IPS DF 19.7 (cell line): ENCODE data around the gene MICALL1.

Source experiments
- DNase-seq: peaks from one replicate; pipeline ENCODE4 v3.0.0-alpha.2; 2013; ENCODE audit warnings: low read depth, low spot score

Gene MICALL1

DNA sequence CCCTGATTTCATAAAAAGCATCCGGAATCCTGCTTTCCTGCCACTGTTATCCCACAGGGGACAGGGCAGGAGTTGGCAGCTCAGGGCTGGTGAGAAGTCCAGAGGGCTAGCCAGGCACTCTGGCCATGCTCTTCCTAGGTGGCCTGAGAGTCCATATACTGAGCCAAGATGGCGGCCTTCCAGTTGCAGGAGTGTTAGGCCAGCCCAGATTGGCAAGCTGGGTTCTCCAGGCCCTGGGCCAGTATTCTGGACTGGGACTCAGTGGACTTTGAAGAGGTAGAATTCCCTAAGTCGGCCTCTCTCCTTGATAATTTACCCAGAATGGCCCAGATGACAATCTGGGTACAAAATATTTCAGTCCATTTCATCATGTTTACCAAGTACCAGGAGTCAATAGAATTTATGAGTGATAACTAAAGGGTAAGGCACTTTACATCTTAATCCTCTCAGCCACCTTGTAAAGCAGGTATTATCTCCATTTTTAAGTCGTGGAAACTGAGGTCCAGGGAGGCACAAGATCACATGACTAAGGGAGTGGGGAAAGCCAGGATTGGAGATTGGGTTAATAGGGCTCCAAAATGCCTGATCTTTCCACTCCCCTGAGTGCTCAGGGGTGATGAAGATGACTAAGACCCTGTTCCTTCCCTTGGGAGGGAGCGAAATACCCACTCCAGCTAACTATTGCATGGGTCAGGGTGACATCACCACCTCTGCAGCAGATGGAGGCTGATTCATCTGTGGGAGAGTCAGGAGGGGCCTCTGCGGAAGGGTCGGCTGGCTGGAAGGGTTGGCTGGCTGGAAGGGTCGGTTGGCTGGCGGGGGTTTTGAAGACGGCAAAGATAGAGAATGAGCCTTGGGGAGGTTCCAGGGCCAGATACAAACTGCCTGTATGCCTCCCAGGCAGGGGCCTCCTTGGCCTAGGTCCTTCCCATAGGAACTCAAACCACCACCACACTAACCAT lies 1.2 kb upstream of the MICALL1 start:
- DNase-seq = no peak

- no peak for DNase-seq
These were observed 389 bp downstream of the MICALL1 start for GRCh38 chr22:37906364-37907008.

DNA sequence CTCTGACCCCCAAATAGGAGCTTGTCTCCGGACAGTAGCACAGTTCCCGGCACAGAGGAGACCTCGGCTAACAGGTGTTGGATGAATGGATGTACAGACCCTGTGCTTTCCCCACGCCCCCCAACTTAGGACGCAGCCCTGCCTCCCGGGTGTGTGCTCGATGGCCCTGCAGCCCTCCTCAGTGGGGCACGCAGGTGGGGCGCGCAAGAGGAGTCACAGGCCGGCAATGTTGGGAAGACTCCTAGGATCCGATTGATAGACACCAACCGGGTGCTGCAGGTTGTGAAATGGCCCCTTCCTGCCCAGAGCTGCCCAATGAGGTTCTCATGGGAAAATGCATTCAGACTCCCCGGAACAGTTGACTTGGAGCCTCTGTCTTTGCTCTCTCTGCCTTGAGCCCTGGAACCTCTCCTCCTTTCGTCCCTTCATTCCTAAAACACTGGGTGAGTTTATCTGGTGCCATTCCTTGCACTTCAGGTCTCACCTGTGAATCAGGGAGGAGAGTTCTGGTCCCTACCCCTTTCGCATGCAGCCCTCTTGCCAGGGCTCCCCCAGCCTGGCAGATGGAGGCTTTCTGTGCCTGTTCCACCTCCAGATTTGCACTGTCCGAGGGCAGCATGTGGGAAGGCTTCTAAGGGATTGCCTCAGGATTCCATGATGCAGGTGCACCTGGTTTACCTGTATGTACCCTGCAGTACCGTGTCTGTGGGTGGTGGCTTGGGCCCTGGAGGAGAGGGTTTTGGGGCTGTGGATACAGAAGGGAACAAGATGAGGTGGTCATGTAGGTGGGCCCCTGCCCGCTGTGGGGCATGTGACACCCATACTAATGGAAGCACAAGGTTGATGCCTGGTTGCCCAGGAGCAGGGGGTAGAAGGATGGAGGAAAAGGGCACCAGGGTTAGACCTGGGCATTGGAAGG lies 1.2 kb downstream of the MICALL1 start:
- no peak for DNase-seq

GRCh38 chr22:37909766-37910165 lies 3.7 kb downstream of the MICALL1 start:
- no peak for DNase-seq

GRCh38 chr22:37910890-37911672 lies 5.0 kb downstream of the MICALL1 start:
- no peak for DNase-seq

DNA sequence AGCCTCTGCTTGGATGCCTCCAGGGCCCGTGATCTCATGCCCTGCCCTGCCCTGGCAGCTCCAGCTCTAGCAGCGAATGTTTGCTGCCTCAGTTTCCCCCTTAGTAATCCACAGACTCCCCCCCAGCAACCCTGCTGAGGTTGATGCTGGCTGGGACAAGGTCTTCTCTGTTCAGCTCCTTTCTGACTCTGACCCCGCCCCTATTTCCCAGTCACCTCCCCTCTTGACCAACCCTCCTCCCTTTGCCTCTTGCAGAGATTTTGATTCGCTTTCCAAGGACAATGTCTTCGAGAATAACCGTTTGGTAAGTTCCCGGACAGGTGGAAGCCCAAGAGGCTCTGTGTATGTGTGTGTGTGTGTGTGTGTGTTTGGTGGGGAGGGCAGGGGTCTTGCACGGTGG lies 5.6 kb downstream of the MICALL1 start:
- no peak for DNase-seq

GRCh38 chr22:37912171-37912570 lies 6.1 kb downstream of the MICALL1 start:
- no peak for DNase-seq

GRCh38 chr22:37913233-37913721 lies 7.2 kb downstream of the MICALL1 start:
- no peak for DNase-seq

DNA sequence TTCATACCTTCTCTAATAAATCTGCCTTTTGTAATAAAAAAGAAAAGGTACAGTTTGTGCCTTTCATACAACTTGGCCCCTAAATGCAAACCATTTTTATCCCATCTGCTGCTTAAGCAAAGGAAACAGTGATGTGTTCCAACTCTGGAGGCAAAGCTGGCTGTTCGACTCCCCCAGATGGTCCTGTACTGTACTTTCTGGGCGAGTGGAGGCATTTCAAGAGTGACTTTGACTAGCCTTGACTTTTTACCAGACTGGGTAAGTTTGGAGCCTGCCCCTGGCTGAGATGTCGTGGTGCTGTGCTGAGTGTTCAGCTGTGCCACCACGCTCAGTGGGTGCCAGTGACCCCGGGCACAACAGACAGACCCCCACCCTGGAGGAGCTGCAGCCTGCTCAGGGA lies 10.2 kb downstream of the MICALL1 start:
- no peak for DNase-seq

- DNase-seq = no peak
These were observed 11.9 kb downstream of the MICALL1 start for GRCh38 chr22:37917874-37918548.

- no peak for DNase-seq
These were observed 12.6 kb downstream of the MICALL1 start for GRCh38 chr22:37918580-37919270.

GRCh38 chr22:37920126-37920525 lies 14.0 kb downstream of the MICALL1 start:
- no peak for DNase-seq

- DNase-seq = no peak
These were observed 16.1 kb downstream of the MICALL1 start for GRCh38 chr22:37922191-37922590.

DNA sequence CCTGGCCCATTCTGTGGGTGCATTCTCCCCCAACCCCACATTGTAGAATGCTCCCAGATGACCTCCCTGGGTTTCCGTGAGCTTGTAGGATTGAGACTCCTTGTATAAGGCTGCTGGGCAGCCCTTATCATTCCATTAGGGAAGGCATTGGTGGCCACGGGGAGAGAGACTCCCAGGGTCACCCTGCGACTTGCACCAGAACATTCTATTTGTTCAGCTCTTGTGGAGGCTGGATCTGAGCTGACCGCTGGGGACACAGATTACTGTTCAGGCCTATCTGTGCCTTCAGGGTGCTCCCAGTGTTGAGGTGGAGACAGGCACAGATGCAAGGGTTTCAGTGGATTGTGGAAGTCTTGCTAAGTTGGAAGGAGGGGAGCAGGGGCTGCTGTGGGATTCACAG lies 17.8 kb downstream of the MICALL1 start:
- no peak for DNase-seq

DNA sequence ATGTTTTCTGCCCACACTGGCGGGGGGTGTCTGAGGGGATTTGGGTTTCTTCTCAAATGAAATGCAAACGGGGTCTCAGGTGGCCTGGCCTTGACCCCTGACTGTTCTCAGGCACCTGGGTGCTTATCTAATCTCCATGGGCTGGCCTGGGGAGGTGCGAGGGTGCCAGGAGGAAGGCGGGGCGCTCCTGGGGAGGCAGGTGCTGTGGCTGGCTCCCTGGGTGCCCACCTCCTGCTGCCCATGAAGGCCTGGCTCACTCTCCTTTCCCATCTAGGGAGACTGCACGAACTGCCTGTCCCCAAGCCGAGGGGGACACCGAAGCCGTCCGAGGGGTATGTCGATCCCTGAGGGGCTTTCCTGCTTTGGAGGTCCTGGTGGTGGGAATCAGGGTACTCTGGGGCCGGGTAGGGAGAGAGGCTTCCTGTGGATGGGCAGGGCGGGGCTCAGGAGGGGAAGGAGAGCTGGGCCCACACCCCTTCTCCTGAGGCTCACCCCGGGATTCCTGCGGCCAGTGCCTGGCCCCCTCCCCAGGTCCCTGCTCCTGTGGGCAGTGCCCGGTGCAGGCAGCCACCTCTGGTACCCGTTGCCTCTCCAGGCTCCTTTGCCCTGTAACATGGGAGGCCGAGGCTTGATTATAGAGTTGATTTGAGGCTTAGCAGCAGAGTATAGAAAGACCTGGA lies 18.4 kb downstream of the MICALL1 start:
- no peak for DNase-seq

DNA sequence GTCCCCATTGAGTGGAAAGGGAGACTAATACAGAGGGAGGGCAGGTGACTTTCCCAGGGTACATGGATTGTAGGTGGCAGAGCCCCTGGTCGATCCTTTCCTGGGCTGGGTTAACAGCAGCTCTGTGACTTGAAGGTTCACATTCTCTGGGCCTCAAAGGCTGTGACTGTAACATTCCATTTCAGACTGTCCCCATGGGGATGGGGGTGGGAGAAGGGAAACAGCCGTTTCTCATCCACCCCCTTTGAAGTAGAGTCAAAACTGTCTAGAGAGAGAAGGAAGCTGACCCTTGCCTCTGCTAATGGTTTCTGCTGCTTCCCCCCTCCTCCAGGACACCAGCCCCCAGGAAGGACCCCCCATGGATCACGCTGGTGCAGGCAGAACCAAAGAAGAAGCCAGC lies 19.2 kb downstream of the MICALL1 start:
- DNase-seq = no peak

- no peak for DNase-seq
These were observed 19.7 kb downstream of the MICALL1 start for GRCh38 chr22:37925767-37926166.

GRCh38 chr22:37926358-37926757 lies 20.3 kb downstream of the MICALL1 start:
- no peak for DNase-seq
